Adrenal gland (tissue), 12 donors: ENCODE results near the gene TMEM170A. TPM values are rescaled to one million over a fixed set of nuclear protein-coding genes. Genes with fewer than 3 reads are reported as not detected.

Experiments used
- DNase-seq, 7 donors: peaks; one replicate each; pipeline ENCODE4 v3.0.0-alpha.2; 2019 to 2020
- H3K27ac ChIP-seq, 5 donors: fragments of 200-600 bp; sonication (generic) in 4 of 5; 1 replicate in 3 of 5; 2 replicates in 2 of 5; pipeline versions ENCODE4 v1.5.1 to v1.8.0; 2016 to 2020; ENCODE audit warnings: mild to moderate bottlenecking in 1 of 5
- H3K27me3 ChIP-seq: fragments of 200-600 bp; 2 replicates; pipeline ENCODE4 v1.8.0; 2021
- H3K36me3 ChIP-seq, 2 donors: fragments of 200-600 bp; replicated peaks in 1 of 2; 1 replicate in 1 of 2; 2 replicates in 1 of 2; pipeline versions ENCODE4 v1.5.1 to v1.8.0; 2018 to 2022
- H3K4me1 ChIP-seq, 2 donors: fragments of 200-600 bp; replicated peaks in 1 of 2; 1 replicate in 1 of 2; 2 replicates in 1 of 2; pipeline versions ENCODE4 v1.5.1 to v1.8.0; 2018 to 2021
- H3K4me3 ChIP-seq, 4 donors: fragments of 200-600 bp; sonication (generic) in 3 of 4; one replicate each; pipeline ENCODE4 v1.5.1; 2016 to 2018
- H3K9me3 ChIP-seq, 3 donors: fragments of 200-600 bp; sonication (generic) in 1 of 3; replicated peaks in 1 of 3; 1 replicate in 2 of 3; 2 replicates in 1 of 3; pipeline versions ENCODE4 v1.5.1 to v1.8.0; 2016 to 2021
- CTCF ChIP-seq, 6 experiments: fragments of 450-650 bp in 4 of 6; fragments of 200-600 bp in 2 of 6; sonication (generic) in 1 of 6; IDR thresholded peaks; 1 replicate in 5 of 6; 2 replicates in 1 of 6; pipeline versions ENCODE4 v1.5.1 to v1.8.0; 2016 to 2021; ENCODE audit warnings: antibody characterized with exemption in 6 of 6, mild to moderate bottlenecking in 2 of 6, moderate library complexity in 1 of 6
- POLR2A ChIP-seq, 2 donors: fragments of 450-650 bp; IDR thresholded peaks; one replicate each; pipeline ENCODE4 v1.6.1; 2017; ENCODE audit warnings: antibody characterized with exemption in 2 of 2, mild to moderate bottlenecking in 2 of 2, moderate library complexity in 1 of 2
- WGBS, 4 donors: extraction: QIAGEN DNeasy Blood & Tissue Kit in 2 of 4; methylation state at CpG; one replicate each; pipeline versions ENCODE4 v1.1.5 to v1.1.7; 2013 to 2017; 5-methylcytosine and 5-hydroxymethylcytosine counted together
- intact Hi-C, 2 donors: fragments of 100-400 bp; cut with DNase I; formaldehyde crosslinking; loops; one replicate each; pipeline versions ENCODE4 v1.14.1 to v1.15.0; 2022 to 2023
- polyA plus RNA-seq, 3 donors: library from polyadenylated mRNA; stranded (reverse); fragments of 200-250 nt in 2 of 3; fragments of 350-450 nt in 1 of 3; fragmentation: Illumina TruSeq in 1 of 3; extraction: RNeasy Lipid Tissue Mini Kit (QIAGEN cat#74804) in 1 of 3; gene quantifications; one replicate each; pipeline ENCODE4 v1.2.3, GENCODE V29; 2013 to 2014
- total RNA-seq, 9 donors: library from RNA; depleted of rRNA in 4 of 9; stranded (reverse); fragments of >200 nt in 4 of 9; fragments of 120-200 nt in 1 of 9; fragmentation: NEBNext Ultra II Directional in 1 of 9; extraction: Animal tissue kit (Norgen Biotek cat#: 25700) in 1 of 9; gene quantifications; one replicate each; pipeline versions ENCODE4 v1.1.0 to v1.2.4, GENCODE V29; 2013 to 2023
- donor health status: healthy with polysubstance abuse.
- donor health status: Bipolar disorder and iron deficiency.
- donor health status: DM: yes; HTN: yes; CAD: no.
- donor health status: DM: no; HTN: no; CAD: no.
- donor health status: DM: no; HTN: no; CAD: no.
- donor health status: DM: yes; HTN: yes; CAD: no.

Gene TMEM170A
- total and polyA plus RNA-seq, 12 donors = 5.4 to 40.7 (median 22.4) TPM

- intact Hi-C loops = no loop called here
- H3K36me3 ChIP-seq = no peaks in the 10 kb centered on the region
- DNase-seq = peak in 1 of 7 donors; percentile 21
- TF ChIP-seq POLR2A (IDR thresholded peaks at IDR 0.05) = no peak
- no peak for TF ChIP-seq CTCF (IDR thresholded peaks at IDR 0.05)
- peak overlapping the region in 3 of 5 donors; percentile 63 to 79 (median 74) for H3K27ac ChIP-seq
- H3K4me3 ChIP-seq = no peak overlapping the region
- 48 to 62% (median 60%) methylated on average over 7 of the region's 7 CpGs for WGBS, 4 donors
- H3K9me3 ChIP-seq = no peaks in the 10 kb centered on the region
- H3K27me3 ChIP-seq = no peaks in the 10 kb centered on the region
- peaks cover 22 to 31% of the 10 kb centered on the region in 2 donors for H3K4me1 ChIP-seq
Measured at GRCh38 chr16:75485230-75486013, 20.9 kb upstream of the TMEM170A start.

DNA sequence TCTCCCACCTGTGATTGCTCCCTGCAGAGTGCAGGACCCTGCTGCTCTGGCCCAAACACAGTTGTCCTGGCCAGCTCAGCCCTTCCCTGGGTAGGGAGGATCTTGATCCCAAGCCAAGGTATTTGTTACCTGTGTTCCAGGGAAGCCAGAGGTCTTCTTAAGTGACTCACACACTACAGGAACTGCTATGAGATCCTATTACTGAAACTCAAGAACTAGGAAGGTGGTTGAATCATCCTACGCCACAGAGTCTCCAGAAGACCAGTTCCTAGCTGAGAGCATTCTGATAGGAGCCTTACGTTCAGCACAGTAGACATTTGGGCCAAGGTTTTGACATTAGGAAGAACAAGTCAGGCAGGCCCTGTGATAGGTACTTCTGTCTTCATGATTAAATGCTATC, 18.7 kb upstream of the TMEM170A start:
- DNase-seq = no peak
- peaks cover 14 to 22% of the 10 kb centered on the region in 2 donors for H3K4me1 ChIP-seq
- H3K36me3 ChIP-seq = no peaks in the 10 kb centered on the region
- TF ChIP-seq POLR2A (IDR thresholded peaks at IDR 0.05) = no peak
- no peak for TF ChIP-seq CTCF (IDR thresholded peaks at IDR 0.05)
- intact Hi-C loops = no loop called here
- no peaks in the 10 kb centered on the region for H3K27me3 ChIP-seq
- no peaks in the 10 kb centered on the region for H3K9me3 ChIP-seq
- no peak overlapping the region for H3K4me3 ChIP-seq
- no peak overlapping the region for H3K27ac ChIP-seq
- WGBS, 4 donors = 77 to 92% (median 86%) methylated on average over 2 of the region's 2 CpGs

DNA sequence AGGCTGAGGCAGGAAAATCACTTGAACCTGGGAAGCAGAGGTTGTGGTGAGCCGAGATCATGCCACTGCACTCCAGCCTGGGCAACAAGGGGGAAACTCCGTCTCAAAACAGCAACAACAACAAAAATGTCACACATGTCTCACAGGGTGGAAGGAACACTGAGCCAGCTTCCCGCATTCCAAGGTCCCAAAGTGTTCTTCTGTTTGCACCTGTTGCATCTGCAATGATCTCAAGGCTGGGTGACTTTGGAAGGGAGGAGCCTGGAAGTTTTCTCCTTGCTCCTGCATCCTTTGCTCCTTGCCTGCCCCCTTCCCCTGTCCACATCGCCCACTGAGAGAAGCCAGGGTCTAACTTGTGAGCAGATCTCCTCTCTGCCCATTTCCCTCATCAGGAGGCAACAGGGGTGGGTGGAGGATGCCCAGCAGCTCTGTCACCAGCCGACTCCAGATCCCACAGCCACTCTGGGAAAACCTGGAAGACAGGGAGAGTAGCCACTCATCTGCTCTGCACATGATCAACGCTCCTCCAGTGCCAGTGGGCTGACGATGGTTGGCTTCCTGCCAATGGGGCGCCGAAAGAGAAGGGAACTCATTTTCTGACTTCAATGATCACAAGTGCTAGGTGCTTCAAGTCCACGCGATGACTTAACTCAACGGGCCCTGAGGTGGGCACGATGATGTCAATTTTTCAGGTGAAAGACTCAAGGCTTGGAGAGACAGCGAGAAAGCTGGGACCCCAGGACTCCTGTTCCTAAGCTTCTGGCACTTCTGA, 18.1 kb upstream of the TMEM170A start:
- Histone ChIP-seq H3K4me3 (no peak overlapping the region), H3K27me3 (no peaks in the 10 kb centered on the region), H3K27ac (no peak overlapping the region), H3K9me3 (no peaks in the 10 kb centered on the region), H3K36me3 (no peaks in the 10 kb centered on the region), H3K4me1 (peaks cover 9 to 28% of the 10 kb centered on the region in 2 donors)
- intact Hi-C loops = no loop called here
- 74 to 81% (median 78%) methylated on average over 10 to 14 of the region's 14 CpGs for WGBS, 4 donors
- TF ChIP-seq POLR2A (IDR thresholded peaks at IDR 0.05) (no peak), CTCF (IDR thresholded peaks at IDR 0.05) (no peak)
- no peak for DNase-seq

DNA sequence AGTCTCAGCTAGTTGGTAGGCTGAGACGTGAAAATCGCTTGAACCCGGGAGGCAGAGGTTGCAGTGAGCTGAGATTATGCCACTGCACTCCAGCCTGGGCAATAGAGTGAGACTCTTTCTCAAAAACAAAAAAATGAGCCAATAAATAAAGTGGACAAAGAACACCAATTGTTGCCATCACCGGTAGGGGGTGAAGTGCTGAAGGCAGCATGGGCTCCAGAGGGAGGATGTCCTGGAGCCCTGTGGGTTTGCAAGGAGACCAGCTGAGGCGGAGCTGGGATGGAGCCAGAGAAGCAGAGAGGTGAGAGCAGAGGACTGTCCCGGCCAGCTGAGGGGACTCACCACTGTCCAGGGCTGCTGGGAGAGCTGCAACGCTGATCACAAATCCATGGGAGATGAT, 17.0 kb upstream of the TMEM170A start:
- no peaks in the 10 kb centered on the region for H3K36me3 ChIP-seq
- peaks cover 9 to 29% of the 10 kb centered on the region in 2 donors for H3K4me1 ChIP-seq
- TF ChIP-seq CTCF (IDR thresholded peaks at IDR 0.05) = no peak
- intact Hi-C loops = no loop called here
- H3K27me3 ChIP-seq = no peaks in the 10 kb centered on the region
- no peak overlapping the region for H3K4me3 ChIP-seq
- no peak overlapping the region for H3K27ac ChIP-seq
- no peaks in the 10 kb centered on the region for H3K9me3 ChIP-seq
- DNase-seq = no peak
- WGBS, 4 donors = 87 to 90% (median 88%) methylated on average over 7 of the region's 7 CpGs
